ENCODE data around the gene PUSL1.

PUSL1 gene

GRCh38 chr1:1354271-1355247, 46.2 kb downstream of the PUSL1 start:
- DNase-seq, result peak in 1 of 3 experiments; percentile 53

- DNase-seq, result no peak
Measured at GRCh38 chr1:1355416-1355815, 47.0 kb downstream of the PUSL1 start.

- no peak for DNase-seq
Measured at GRCh38 chr1:1356166-1356795, 47.9 kb downstream of the PUSL1 start.

GRCh38 chr1:1356796-1357401, 48.5 kb downstream of the PUSL1 start:
- no peak for DNase-seq

GRCh38 chr1:1357871-1358432, 49.6 kb downstream of the PUSL1 start:
- DNase-seq, result no peak

- no peak for DNase-seq
Measured at GRCh38 chr1:1358433-1359271, 50.3 kb downstream of the PUSL1 start, which contains the start of gene MXRA8. TSS of gene MXRA8 (minus strand) at chr1:1358555. CDS start at chr1:1358504, 51 bp downstream.

- DNase-seq, result no peak
Measured at GRCh38 chr1:1359308-1359663, 50.9 kb downstream of the PUSL1 start.

- no peak for DNase-seq
Measured at GRCh38 chr1:1359664-1360468, 51.5 kb downstream of the PUSL1 start.

GRCh38 chr1:1360506-1361169, 52.2 kb downstream of the PUSL1 start:
- no peak for DNase-seq

Measured in NCI-H1417 (cell line).